OCI-LY7 (cell line): Measurements from ENCODE around the gene DHCR7. TPM values are rescaled to one million over a fixed set of nuclear protein-coding genes. Genes with fewer than 3 reads are reported as not detected.

Source experiments
- BruUV-seq: library from RNA; stranded (reverse); fragments of 400-500 nt; replicated peaks from 2 replicates; lab custom pipeline; 2021; lab: Mats Ljungman, UMichigan
- CTCF ChIA-PET: fragments of 300-600 bp; sonication (Branson Sonifier 250); formaldehyde crosslinking; loops from one replicate; lab custom pipeline; 2022; ENCODE audit warnings: antibody characterized with exemption; ENCODE audit not compliant: unreplicated experiment; lab: Charles Lee
- POLR2A ChIA-PET: fragments of 300-600 bp; sonication (Branson Sonifier 250); formaldehyde crosslinking; loops from one replicate; lab custom pipeline; 2022; ENCODE audit warnings: antibody characterized with exemption; lab: Charles Lee
- DNase-seq: peaks from one replicate; pipeline ENCODE4 v3.0.0-alpha.2; 2015; ENCODE audit warnings: low spot score
- H2AFZ ChIP-seq: fragments of 200-600 bp; sonication (generic), shearing (Covaris generic); 2 replicates; pipeline ENCODE4 v1.6.1; 2014; ENCODE audit warnings: mild to moderate bottlenecking, antibody characterized with exemption, low read length, moderate library complexity
- H3K27ac ChIP-seq: fragments of 200-600 bp; sonication (generic); 2 replicates; pipeline ENCODE4 v1.5.1; 2014; ENCODE audit warnings: mixed run types, low read depth, mild to moderate bottlenecking, moderate library complexity, low read length, inconsistent platforms; ENCODE audit not compliant: poor library complexity, severe bottlenecking
- H3K36me3 ChIP-seq: fragments of 200-600 bp; sonication (generic); 2 replicates; pipeline ENCODE4 v1.6.1; 2014; ENCODE audit warnings: mild to moderate bottlenecking, antibody characterized with exemption, low read length, moderate library complexity, mixed read lengths; ENCODE audit not compliant: insufficient read depth
- H3K4me1 ChIP-seq: fragments of 200-600 bp; sonication (generic); 2 replicates; pipeline ENCODE4 v1.5.1; 2014; ENCODE audit warnings: mild to moderate bottlenecking, low read length; ENCODE audit not compliant: insufficient read depth, poor library complexity, severe bottlenecking
- H3K4me2 ChIP-seq: fragments of 200-600 bp; sonication (generic); 2 replicates; pipeline ENCODE4 v1.6.1; 2014; ENCODE audit warnings: mild to moderate bottlenecking, low read length
- H3K4me3 ChIP-seq: fragments of 200-600 bp; sonication (generic); 2 replicates; pipeline ENCODE4 v1.5.1; 2014; ENCODE audit warnings: mild to moderate bottlenecking, low read depth, low read length; ENCODE audit not compliant: poor library complexity, severe bottlenecking
- H3K79me2 ChIP-seq: fragments of 200-600 bp; sonication (generic); 2 replicates; pipeline ENCODE4 v1.6.1; 2016; ENCODE audit warnings: low read depth, mild to moderate bottlenecking, low read length, moderate library complexity, mixed read lengths; ENCODE audit not compliant: insufficient read depth
- H3K9me2 ChIP-seq: fragments of 200-600 bp; sonication (generic); 2 replicates; pipeline ENCODE4 v1.6.1; 2016; ENCODE audit warnings: mild to moderate bottlenecking, low read length, mixed read lengths; ENCODE audit not compliant: insufficient read depth
- H3K9me3 ChIP-seq: fragments of 200-600 bp; sonication (generic); 2 replicates; pipeline ENCODE4 v1.6.1; 2014; ENCODE audit warnings: mild to moderate bottlenecking, mixed run types, low read length, mixed read lengths
- H4K20me1 ChIP-seq: fragments of 200-600 bp; sonication (generic); 2 replicates; pipeline ENCODE4 v1.6.1; 2014; ENCODE audit warnings: mild to moderate bottlenecking, antibody characterized with exemption, low read length, moderate library complexity, mixed read lengths; ENCODE audit not compliant: insufficient read depth
- CTCF ChIP-seq: fragments of 200-600 bp; sonication (generic); conservative IDR thresholded peaks from 2 replicates; pipeline ENCODE4 v1.5.1; 2014; ENCODE audit warnings: mild to moderate bottlenecking, antibody characterized with exemption, low read length, moderate library complexity, mixed read lengths
- EZH2phosphoT487 ChIP-seq: fragments of 200-600 bp; sonication (generic); IDR thresholded peaks from 2 replicates; pipeline ENCODE4 v1.6.1; 2018; ENCODE audit warnings: low read depth, borderline replicate concordance, mild to moderate bottlenecking, mixed run types, antibody characterized with exemption, low read length, moderate library complexity, mixed read lengths
- intact Hi-C: fragments of 100-400 bp; cut with micrococcal nuclease; formaldehyde crosslinking; loops from one replicate; pipeline ENCODE4 v1.10.0; 2022; ENCODE audit not compliant: unreplicated experiment
- total RNA-seq, 2 experiments: library from RNA; depleted of rRNA in 1 of 2; stranded (reverse); fragments of >200 nt in 1 of 2; shearing (Covaris generic) in 1 of 2; gene quantifications; 2 replicates each; pipeline ENCODE4 v1.2.3, GENCODE V29; 2014 to 2022

The DHCR7 gene
- total RNA-seq, 2 experiments from 2014 or later = 33.4 to 110 TPM

DNA sequence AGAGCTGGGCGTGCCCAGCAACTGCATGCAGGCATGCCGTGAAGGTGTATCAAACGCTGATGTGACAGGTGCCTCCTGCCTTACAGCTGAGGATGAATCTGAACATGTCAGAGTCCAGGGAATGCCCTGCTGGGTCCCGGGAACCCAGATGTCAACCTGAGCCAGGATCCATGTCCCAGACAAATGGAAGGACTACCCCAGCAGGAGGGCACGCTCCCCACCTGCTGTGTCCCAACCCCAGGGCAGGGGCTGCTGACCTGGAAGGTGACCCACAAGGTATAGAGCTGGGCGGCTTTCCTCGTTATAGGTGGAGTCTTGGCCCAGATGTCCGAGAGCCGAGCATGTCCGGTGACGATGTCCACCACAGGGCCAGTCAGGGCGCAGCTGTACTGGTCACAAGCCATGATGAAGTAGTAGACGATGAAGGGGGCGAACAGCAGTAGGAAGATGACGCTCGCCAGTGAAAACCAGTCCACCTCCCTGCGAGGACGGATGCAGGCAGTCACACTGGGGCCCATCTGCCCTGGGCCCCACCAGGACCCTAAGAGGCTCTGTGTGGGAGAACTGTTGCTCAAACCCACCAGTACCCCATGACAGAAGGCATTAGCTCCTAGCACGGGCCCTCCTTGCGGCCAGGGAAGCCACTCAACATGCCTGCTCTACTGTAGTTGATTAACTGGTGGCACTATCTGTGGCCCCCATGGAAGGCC, 4.3 kb downstream of the DHCR7 start:
- H3K4me1 ChIP-seq = peaks cover 9% of the 10 kb centered on the region
- no peaks in the 10 kb centered on the region for H3K9me2 ChIP-seq
- intact Hi-C loops = no loop called here
- no TSS peak for BruUV-seq
- H3K27ac ChIP-seq = no peak overlapping the region
- H3K79me2 ChIP-seq = peaks cover 3% of the 10 kb centered on the region; the same call in 1 of the 2 replicates
- H2AFZ ChIP-seq = no peak overlapping the region
- no peak for TF ChIP-seq CTCF
- TF ChIP-seq EZH2phosphoT487 = no peak
- CTCF ChIA-PET = no interaction called here
- no peak overlapping the region for H3K4me2 ChIP-seq
- no peak overlapping the region for H3K4me3 ChIP-seq
- H4K20me1 ChIP-seq = no peaks in the 10 kb centered on the region
- no peak for DNase-seq
- H3K36me3 ChIP-seq = peaks cover 82% of the 10 kb centered on the region
- POLR2A ChIA-PET = interaction anchor here (0.7 kb wide), 1 partner anchor 37 kb away, joined by 5 read pairs; no protein-coding TSS in a partner anchor
- peaks cover 15% of the 10 kb centered on the region for H3K9me3 ChIP-seq

GRCh38 chr11:71442880-71443279, 5.3 kb downstream of the DHCR7 start:
- intact Hi-C loops = no loop called here
- Histone ChIP-seq H3K4me2 (no peak overlapping the region), H3K79me2 (no peaks in the 10 kb centered on the region), H4K20me1 (no peaks in the 10 kb centered on the region), H2AFZ (no peak overlapping the region), H3K9me2 (no peaks in the 10 kb centered on the region), H3K4me1 (peaks cover 9% of the 10 kb centered on the region), H3K27ac (no peak overlapping the region), H3K36me3 (peaks cover 92% of the 10 kb centered on the region), H3K9me3 (peaks cover 15% of the 10 kb centered on the region), H3K4me3 (no peak overlapping the region)
- CTCF ChIA-PET = no interaction called here
- TF ChIP-seq EZH2phosphoT487 (no peak), CTCF (no peak)
- BruUV-seq = no TSS peak
- POLR2A ChIA-PET = no interaction called here
- DNase-seq = no peak

DNA sequence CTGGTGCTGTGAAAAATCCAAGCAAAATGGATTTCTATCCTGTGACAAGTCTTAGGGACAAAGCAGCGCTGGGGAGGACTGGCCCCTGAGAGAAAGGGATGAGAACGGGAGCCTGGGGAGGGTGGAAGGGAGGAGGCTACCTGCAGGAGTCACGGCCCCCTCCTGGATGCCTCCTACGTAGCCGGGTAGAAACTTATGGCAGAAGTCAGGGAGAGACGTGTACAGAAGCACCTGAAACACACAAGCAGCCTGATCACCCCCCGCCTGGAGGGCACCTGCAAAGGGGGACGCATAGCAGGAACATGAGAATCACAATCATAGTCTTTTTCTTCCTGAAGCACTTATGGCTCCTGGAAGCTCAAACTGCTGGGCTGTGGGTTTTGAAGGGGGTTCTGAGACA, 6.1 kb downstream of the DHCR7 start:
- Histone ChIP-seq H2AFZ (no peak overlapping the region), H3K4me1 (peaks cover 3% of the 10 kb centered on the region), H3K27ac (no peak overlapping the region), H3K4me3 (no peak overlapping the region), H3K9me2 (no peaks in the 10 kb centered on the region), H3K9me3 (peaks cover 15% of the 10 kb centered on the region), H4K20me1 (no peaks in the 10 kb centered on the region), H3K4me2 (no peak overlapping the region), H3K36me3 (peaks cover 97% of the 10 kb centered on the region), H3K79me2 (no peaks in the 10 kb centered on the region)
- ChIA-PET CTCF (no interaction called here), POLR2A (interaction anchor here (1.8 kb wide), 1 partner anchor 11 kb away, joined by 3 read pairs; the partner anchor contains the start of gene NADSYN1)
- TF ChIP-seq EZH2phosphoT487 = no peak
- no peak for TF ChIP-seq CTCF
- intact Hi-C loops = no loop called here
- no TSS peak for BruUV-seq
- no peak for DNase-seq
